OCI-LY1 (cell line): ENCODE data around the gene WBP2.

ENCODE experiments used
- EZH2 ChIP-seq: fragments of 200-600 bp; sonication (generic), shearing (Covaris generic); IDR thresholded peaks from 2 replicates; pipeline ENCODE4 v1.8.0; 2017; ENCODE audit warnings: borderline replicate concordance, mixed run types, mild to moderate bottlenecking, antibody characterized with exemption, low read length, moderate library complexity, mixed read lengths
- TF ChIP-seq, protein P1 (sequence below): fragments of 200-600 bp; sonication (generic), shearing (Covaris generic); IDR thresholded peaks from 2 replicates; pipeline ENCODE4 v1.5.1; 2017; ENCODE audit warnings: mild to moderate bottlenecking, antibody characterized with exemption, low read length, moderate library complexity, mixed read lengths

DNA sequence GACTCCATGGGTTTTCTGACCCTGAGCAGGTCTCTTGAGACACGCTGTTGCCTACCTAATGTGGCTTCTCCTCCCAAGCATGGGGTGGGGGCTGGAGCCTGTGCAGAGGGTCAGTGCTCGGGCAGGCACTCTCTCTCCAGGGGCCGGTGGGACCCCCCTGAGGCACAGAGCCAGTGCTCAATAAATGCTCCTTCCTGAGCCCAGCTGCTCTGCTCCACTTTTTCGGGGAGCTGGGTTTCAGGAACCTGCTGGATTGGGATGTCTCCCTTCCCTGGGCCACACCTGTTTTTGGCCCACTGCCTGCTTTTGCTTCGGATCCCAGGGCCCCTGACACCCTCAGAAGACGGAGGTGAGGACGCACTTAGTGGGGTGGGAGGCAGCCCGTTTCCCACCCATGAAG lies 42.9 kb upstream of the WBP2 start:
- TF ChIP-seq, protein P1, sequence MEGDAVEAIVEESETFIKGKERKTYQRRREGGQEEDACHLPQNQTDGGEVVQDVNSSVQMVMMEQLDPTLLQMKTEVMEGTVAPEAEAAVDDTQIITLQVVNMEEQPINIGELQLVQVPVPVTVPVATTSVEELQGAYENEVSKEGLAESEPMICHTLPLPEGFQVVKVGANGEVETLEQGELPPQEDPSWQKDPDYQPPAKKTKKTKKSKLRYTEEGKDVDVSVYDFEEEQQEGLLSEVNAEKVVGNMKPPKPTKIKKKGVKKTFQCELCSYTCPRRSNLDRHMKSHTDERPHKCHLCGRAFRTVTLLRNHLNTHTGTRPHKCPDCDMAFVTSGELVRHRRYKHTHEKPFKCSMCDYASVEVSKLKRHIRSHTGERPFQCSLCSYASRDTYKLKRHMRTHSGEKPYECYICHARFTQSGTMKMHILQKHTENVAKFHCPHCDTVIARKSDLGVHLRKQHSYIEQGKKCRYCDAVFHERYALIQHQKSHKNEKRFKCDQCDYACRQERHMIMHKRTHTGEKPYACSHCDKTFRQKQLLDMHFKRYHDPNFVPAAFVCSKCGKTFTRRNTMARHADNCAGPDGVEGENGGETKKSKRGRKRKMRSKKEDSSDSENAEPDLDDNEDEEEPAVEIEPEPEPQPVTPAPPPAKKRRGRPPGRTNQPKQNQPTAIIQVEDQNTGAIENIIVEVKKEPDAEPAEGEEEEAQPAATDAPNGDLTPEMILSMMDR = no peak
- TF ChIP-seq EZH2 = no peak
